Ishikawa (cell line): ENCODE measurements around the gene CEP76.

Experiments
- CEBPB ChIP-seq: IDR thresholded peaks from 2 replicates; pipeline ENCODE4 v1.6.1; 2012
- CREB1 ChIP-seq: IDR thresholded peaks from 2 replicates; pipeline ENCODE4 v1.6.1; 2012; ENCODE audit warnings: low read depth
- EGR1 ChIP-seq: IDR thresholded peaks from 2 replicates; pipeline ENCODE4 v1.6.1; 2012
- EP300 ChIP-seq: IDR thresholded peaks from 2 replicates; pipeline ENCODE4 v1.6.1; 2012; ENCODE audit warnings: borderline replicate concordance
- FOXM1 ChIP-seq: IDR thresholded peaks from 2 replicates; pipeline ENCODE4 v1.6.1; 2012; ENCODE audit warnings: low read depth, borderline replicate concordance
- MAX ChIP-seq: IDR thresholded peaks from 2 replicates; pipeline ENCODE4 v1.6.1; 2012
- NFIC ChIP-seq: IDR thresholded peaks from 2 replicates; pipeline ENCODE4 v1.6.1; 2012
- RAD21 ChIP-seq: IDR thresholded peaks from 2 replicates; pipeline ENCODE4 v1.6.1; 2012; ENCODE audit warnings: low read depth
- REST ChIP-seq: IDR thresholded peaks from 2 replicates; pipeline ENCODE4 v1.6.1; 2012; ENCODE audit warnings: low read depth, mild to moderate bottlenecking
- TAF1 ChIP-seq: IDR thresholded peaks from 2 replicates; pipeline ENCODE4 v1.6.1; 2012; ENCODE audit warnings: low read depth, mild to moderate bottlenecking
- TCF12 ChIP-seq: IDR thresholded peaks from 2 replicates; pipeline ENCODE4 v1.6.1; 2012; ENCODE audit warnings: low read depth
- TEAD4 ChIP-seq: IDR thresholded peaks from 2 replicates; pipeline ENCODE4 v1.6.1; 2012
- USF1 ChIP-seq: IDR thresholded peaks from 2 replicates; pipeline ENCODE4 v1.6.1; 2012
- YY1 ChIP-seq: IDR thresholded peaks from 2 replicates; pipeline ENCODE4 v1.6.1; 2012; ENCODE audit warnings: low read depth
- ZBTB7A ChIP-seq: IDR thresholded peaks from 2 replicates; pipeline ENCODE4 v1.6.1; 2012; ENCODE audit warnings: low read depth

CEP76 gene

GRCh38 chr18:12699747-12700146 lies 2.8 kb downstream of the CEP76 start:
- TF ChIP-seq CEBPB (no peak), TEAD4 (no peak), FOXM1 (no peak)

GRCh38 chr18:12694032-12694431 lies 8.5 kb downstream of the CEP76 start:
- no peak for TF ChIP-seq MAX
- TF ChIP-seq EGR1, result no peak
- TF ChIP-seq NFIC, result no peak
- TF ChIP-seq ZBTB7A, result no peak
- TF ChIP-seq EP300, result no peak
- TF ChIP-seq YY1, result no peak
- no peak for TF ChIP-seq FOXM1
- TF ChIP-seq REST, result no peak
- TF ChIP-seq USF1, result no peak
- no peak for TF ChIP-seq CEBPB
- no peak for TF ChIP-seq CREB1
- TF ChIP-seq TAF1, result no peak
- TF ChIP-seq TEAD4, result no peak
- TF ChIP-seq TCF12, result no peak
- no peak for TF ChIP-seq RAD21

- TF ChIP-seq FOXM1, result no peak
- TF ChIP-seq REST, result no peak
- TF ChIP-seq YY1, result no peak
These were observed 10.3 kb downstream of the CEP76 start for GRCh38 chr18:12692206-12692605.

GRCh38 chr18:12689256-12689850 lies 13.2 kb downstream of the CEP76 start:
- TF ChIP-seq EP300 (no peak), USF1 (no peak), TCF12 (no peak), RAD21 (no peak), MAX (no peak), YY1 (no peak), EGR1 (no peak), CEBPB (no peak), CREB1 (no peak), REST (no peak), TEAD4 (no peak), FOXM1 (no peak), ZBTB7A (no peak), NFIC (no peak), TAF1 (no peak)

GRCh38 chr18:12686100-12686499 lies 16.4 kb downstream of the CEP76 start:
- TF ChIP-seq RAD21 (peak; percentile 8; the same call in 1 of the 2 replicates), FOXM1 (no peak), CREB1 (no peak)
